GM23338 (cell line): ENCODE data around the gene DNAJB13. TPM values are rescaled to one million over a fixed set of nuclear protein-coding genes. Genes with fewer than 3 reads are reported as not detected.

ENCODE experiments used
- ATAC-seq: fragments of 200-7000 bp; cut with Tn5 transposase; 3 replicates; pipeline ENCODE4 v1.9.1; 2020
- DNase-seq: peaks from one replicate; pipeline ENCODE4 v3.0.0-alpha.2; 2015; ENCODE audit warnings: low spot score
- H2AFZ ChIP-seq: fragments of 200-600 bp; sonication (generic); 2 replicates; pipeline ENCODE4 v1.8.0; 2016; ENCODE audit warnings: antibody characterized with exemption, mild to moderate bottlenecking, moderate library complexity
- H3F3A ChIP-seq: fragments of 200-600 bp; sonication (generic); replicated peaks from 2 replicates; pipeline ENCODE4 v1.8.0; 2017; ENCODE audit warnings: antibody characterized with exemption, mixed run types, low read depth
- H3K27ac ChIP-seq: fragments of 200-600 bp; sonication (generic); 2 replicates; pipeline ENCODE4 v1.6.1; 2016; ENCODE audit warnings: low read depth
- H3K27me3 ChIP-seq: fragments of 200-600 bp; sonication (generic); 2 replicates; pipeline ENCODE4 v1.8.0; 2016; ENCODE audit warnings: mild to moderate bottlenecking, mixed run types, moderate library complexity; ENCODE audit not compliant: insufficient read depth
- H3K36me3 ChIP-seq: fragments of 200-600 bp; sonication (generic); 2 replicates; pipeline ENCODE4 v1.8.0; 2016; ENCODE audit warnings: mild to moderate bottlenecking; ENCODE audit not compliant: insufficient read depth
- H3K4me1 ChIP-seq: fragments of 200-600 bp; sonication (generic); 2 replicates; pipeline ENCODE4 v1.8.0; 2016; ENCODE audit warnings: mild to moderate bottlenecking, moderate library complexity; ENCODE audit not compliant: insufficient read depth
- H3K4me2 ChIP-seq: fragments of 200-600 bp; sonication (generic); 2 replicates; pipeline ENCODE4 v1.7.1; 2017; ENCODE audit warnings: mixed run types
- H3K4me3 ChIP-seq: fragments of 200-600 bp; sonication (generic); 2 replicates; pipeline ENCODE4 v1.6.1; 2016; ENCODE audit warnings: mixed run types
- H3K79me2 ChIP-seq: fragments of 200-600 bp; sonication (generic); replicated peaks from 2 replicates; pipeline ENCODE4 v1.8.0; 2017; ENCODE audit warnings: mild to moderate bottlenecking; ENCODE audit not compliant: insufficient read depth
- H3K9me2 ChIP-seq: fragments of 200-600 bp; sonication (generic); 2 replicates; pipeline ENCODE4 v1.8.0; 2017; ENCODE audit not compliant: insufficient read depth
- H4K20me1 ChIP-seq: fragments of 200-600 bp; sonication (generic); replicated peaks from 2 replicates; pipeline ENCODE4 v1.8.0; 2017; ENCODE audit warnings: mild to moderate bottlenecking; ENCODE audit not compliant: insufficient read depth
- H3K27ac Mint-ChIP-seq: 2 replicates; pipeline ENCODE4 v1.8.0; 2020; ENCODE audit warnings: inconsistent platforms, mild to moderate bottlenecking, moderate library complexity, mixed read lengths
- H3K27me3 Mint-ChIP-seq: 3 replicates; pipeline ENCODE4 v1.8.0; 2022; ENCODE audit warnings: low read depth, mild to moderate bottlenecking, moderate library complexity, mixed read lengths, inconsistent platforms; ENCODE audit not compliant: insufficient read depth, poor library complexity
- H3K36me3 Mint-ChIP-seq: 3 replicates; pipeline ENCODE4 v1.8.0; 2021; ENCODE audit warnings: low read depth, mild to moderate bottlenecking, inconsistent platforms, moderate library complexity, mixed read lengths
- H3K4me1 Mint-ChIP-seq: 3 replicates; pipeline ENCODE4 v1.8.0; 2020; ENCODE audit warnings: mild to moderate bottlenecking, inconsistent platforms, mixed read lengths
- H3K4me3 Mint-ChIP-seq: 3 replicates; pipeline ENCODE4 v1.8.0; 2021; ENCODE audit warnings: moderate library complexity, mild to moderate bottlenecking, inconsistent platforms, mixed read lengths
- H3K9me3 Mint-ChIP-seq: 3 replicates; pipeline ENCODE4 v1.8.0; 2020; ENCODE audit warnings: moderate library complexity, mild to moderate bottlenecking, inconsistent platforms, mixed read lengths
- ETS1 ChIP-seq: IDR thresholded peaks from 2 replicates; pipeline ENCODE4 v1.6.1; 2016; ENCODE audit warnings: antibody characterized with exemption
- NANOG ChIP-seq: IDR thresholded peaks from 2 replicates; pipeline ENCODE4 v1.6.1; 2016; ENCODE audit warnings: antibody characterized with exemption, borderline replicate concordance
- POLR2AphosphoS5 ChIP-seq: IDR thresholded peaks from 2 replicates; pipeline ENCODE4 v1.6.1; 2016; ENCODE audit warnings: antibody characterized with exemption, low read depth
- REST ChIP-seq: IDR thresholded peaks from one replicate; pipeline ENCODE4 v1.6.1; 2018; ENCODE audit warnings: antibody characterized with exemption; ENCODE audit not compliant: unreplicated experiment
- polyA plus RNA-seq: library from polyadenylated mRNA; unstranded; fragments of >200 nt; fragmentation: Nextera tagmentation; extraction: Ambion mirVana; gene quantifications from 2 replicates; pipeline ENCODE4 v1.2.1, GENCODE V29; 2016
- total RNA-seq: library from RNA; depleted of rRNA; stranded (reverse); fragments of >200 nt; shearing (Covaris generic); gene quantifications from 2 replicates; pipeline ENCODE4 v1.2.3, GENCODE V29; 2014

DNAJB13 gene
- total and polyA plus RNA-seq, 2 experiments from 2014 or later, result 0.14 to 0.32 TPM

GRCh38 chr11:73971175-73971719 is 20.4 kb downstream of the DNAJB13 start (continued):
- TF ChIP-seq REST, result no peak

DNA sequence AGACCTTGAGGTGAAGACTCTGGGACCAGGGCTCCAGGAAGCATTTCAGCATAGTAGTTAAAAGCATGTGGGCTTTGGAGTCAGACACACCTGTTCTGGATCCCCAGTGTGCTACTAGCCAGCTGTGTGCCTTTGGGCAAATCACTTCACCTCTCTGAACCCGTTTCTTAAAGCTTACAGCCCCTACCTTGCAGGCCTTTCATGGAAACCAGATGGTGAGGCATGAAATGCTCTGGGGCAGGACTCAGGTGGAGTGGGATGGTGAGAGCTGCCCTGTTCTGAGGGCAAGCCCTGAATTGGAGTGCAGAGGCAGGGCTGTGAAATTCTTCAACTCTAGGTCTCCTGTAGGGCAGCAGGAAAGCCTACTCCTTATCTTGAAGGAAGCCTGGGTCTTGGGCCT is 21.4 kb downstream of the DNAJB13 start:
- Histone ChIP-seq H3K4me2 (no peak overlapping the region), H3K9me2 (no peaks in the 10 kb centered on the region), H3K27ac (no peak overlapping the region), H3K79me2 (no peaks in the 10 kb centered on the region), H4K20me1 (no peaks in the 10 kb centered on the region; the same call in 1 of the 2 replicates), H3K4me1 (no peaks in the 10 kb centered on the region), H3K4me3 (no peak overlapping the region), H3K36me3 (peaks cover 18% of the 10 kb centered on the region), H2AFZ (no peak overlapping the region), H3F3A (0 out of 2 replicates have a peak, but pooled peaks cover 5% of the 10 kb centered on the region), H3K27me3 (no peaks in the 10 kb centered on the region)
- no peak overlapping the region for H3K27ac Mint-ChIP-seq
- H3K9me3 Mint-ChIP-seq, result no peaks in the 10 kb centered on the region; the same call in 2 of the 3 replicates
- no peak for ATAC-seq
- peaks cover 34% of the 10 kb centered on the region for H3K36me3 Mint-ChIP-seq
- H3K4me3 Mint-ChIP-seq, result no peak overlapping the region
- no peak for DNase-seq
- H3K4me1 Mint-ChIP-seq, result no peaks in the 10 kb centered on the region; the same call in 2 of the 3 replicates
- TF ChIP-seq POLR2AphosphoS5, result 0 out of 2 replicates have a peak, but pooled peaks have one; percentile 2
- no peak for TF ChIP-seq NANOG
- peaks cover 15% of the 10 kb centered on the region for H3K27me3 Mint-ChIP-seq

DNA sequence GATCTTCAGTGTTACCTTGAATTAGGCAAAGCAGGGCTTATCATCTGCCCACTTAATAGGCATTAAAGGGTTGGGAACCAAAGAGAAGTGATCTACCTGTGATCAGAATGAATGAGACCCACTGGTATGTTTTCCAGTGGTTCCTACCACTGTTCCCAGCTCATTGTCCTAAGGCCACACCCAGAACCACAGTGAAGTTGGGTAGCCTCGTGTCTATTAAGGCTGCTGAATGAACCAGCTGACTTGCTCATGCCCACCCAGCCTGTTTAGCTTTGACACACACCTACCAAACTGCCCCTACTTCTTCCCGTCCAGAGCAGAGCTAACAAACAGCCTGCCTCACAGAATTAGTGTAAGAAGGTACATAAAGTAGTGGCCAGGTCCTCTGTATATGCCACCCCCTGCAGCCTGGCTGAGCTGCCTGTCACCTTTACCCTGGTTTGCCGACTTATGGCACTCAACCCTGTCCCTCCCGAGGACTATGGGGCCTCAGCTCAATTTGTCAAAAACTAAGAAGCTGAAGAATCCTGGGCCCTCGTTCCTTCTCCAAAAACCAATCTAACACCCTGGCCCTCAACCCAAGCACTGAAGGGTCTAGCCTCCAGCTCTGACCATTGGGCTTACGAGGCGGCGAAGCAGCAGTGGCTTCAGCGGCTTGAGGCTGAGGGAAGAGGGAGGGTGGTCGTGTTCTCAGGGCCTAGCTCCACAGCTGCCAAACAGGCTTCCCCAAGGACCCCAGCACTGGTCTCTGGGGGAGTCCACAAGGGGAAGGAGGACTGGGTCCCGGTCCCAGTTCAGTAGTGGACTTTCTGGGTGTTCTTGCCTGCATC is 22.0 kb downstream of the DNAJB13 start:
- Histone ChIP-seq H3K79me2 (no peaks in the 10 kb centered on the region), H2AFZ (no peak overlapping the region), H3K9me2 (no peaks in the 10 kb centered on the region), H3K27me3 (no peaks in the 10 kb centered on the region), H3F3A (0 out of 2 replicates have a peak, but pooled peaks cover 5% of the 10 kb centered on the region), H3K4me3 (no peak overlapping the region), H3K4me1 (no peaks in the 10 kb centered on the region), H3K36me3 (peaks cover 24% of the 10 kb centered on the region), H4K20me1 (peaks cover 2% of the 10 kb centered on the region; the same call in 1 of the 2 replicates), H3K4me2 (no peak overlapping the region), H3K27ac (no peak overlapping the region)
- DNase-seq, result no peak
- no peak for ATAC-seq
- TF ChIP-seq POLR2AphosphoS5, result peak; percentile 42; the same call in 1 of the 2 replicates
- no peak for TF ChIP-seq ETS1
- Mint-ChIP-seq H3K27me3 (peaks cover 15% of the 10 kb centered on the region), H3K36me3 (peaks cover 40% of the 10 kb centered on the region), H3K4me1 (no peaks in the 10 kb centered on the region; the same call in 2 of the 3 replicates), H3K9me3 (no peaks in the 10 kb centered on the region; the same call in 2 of the 3 replicates), H3K27ac (no peak overlapping the region), H3K4me3 (no peak overlapping the region)
